GM19463 (cell line): ENCODE measurements around the gene NIPA2.

Experiments used
- ATAC-seq: cut with Tn5 transposase; IDR thresholded peaks from one replicate; pipeline ENCODE4 v1.9.1; 2021; ENCODE audit warnings: mild to moderate bottlenecking, moderate library complexity; ENCODE audit not compliant: unreplicated experiment

The NIPA2 gene

GRCh38 chr15:22895465-22896190 is 57.2 kb downstream of the NIPA2 start:
- ATAC-seq = peak; percentile 93

GRCh38 chr15:22902046-22902445 is 63.6 kb downstream of the NIPA2 start:
- no peak for ATAC-seq

GRCh38 chr15:22902578-22902977 is 64.1 kb downstream of the NIPA2 start:
- no peak for ATAC-seq

GRCh38 chr15:22902981-22903380 is 64.5 kb downstream of the NIPA2 start:
- no peak for ATAC-seq

- ATAC-seq = no peak
Measured at GRCh38 chr15:22903427-22903826, 65.0 kb downstream of the NIPA2 start.

- no peak for ATAC-seq
Measured at GRCh38 chr15:22903961-22904534, 65.6 kb downstream of the NIPA2 start.

- ATAC-seq = no peak
Measured at GRCh38 chr15:22904736-22905135, 66.3 kb downstream of the NIPA2 start.

GRCh38 chr15:22907161-22907950 is 68.9 kb downstream of the NIPA2 start:
- ATAC-seq = no peak

GRCh38 chr15:22908830-22909229 is 70.4 kb downstream of the NIPA2 start:
- no peak for ATAC-seq

- ATAC-seq = no peak
Measured at GRCh38 chr15:22911306-22911705, 72.8 kb downstream of the NIPA2 start.

- ATAC-seq = no peak
Measured at GRCh38 chr15:22912256-22912655, 73.8 kb downstream of the NIPA2 start.

- no peak for ATAC-seq
Measured at GRCh38 chr15:22913646-22914380, 75.3 kb downstream of the NIPA2 start.

GRCh38 chr15:22915866-22916515 is 77.5 kb downstream of the NIPA2 start:
- no peak for ATAC-seq

- no peak for ATAC-seq
Measured at GRCh38 chr15:22916606-22917350, 78.3 kb downstream of the NIPA2 start.

- ATAC-seq = no peak
Measured at GRCh38 chr15:22917556-22917955, 79.1 kb downstream of the NIPA2 start.
